Skeletal muscle tissue (tissue), 4 donors: ENCODE data around the gene HEXD. TPM values are rescaled to one million over a fixed set of nuclear protein-coding genes. Genes with fewer than 3 reads are reported as not detected.

Experiments
- H3K27ac ChIP-seq: one replicate; pipeline ENCODE4 v1.7.0; 2013; ENCODE audit warnings: mild to moderate bottlenecking, low read depth, low read length, inconsistent platforms
- H3K27me3 ChIP-seq, 3 donors: one replicate each; pipeline ENCODE4 v1.7.0; 2013; ENCODE audit warnings: low read length in 3 of 3; ENCODE audit not compliant: control insufficient read depth in 3 of 3, insufficient read depth in 3 of 3
- H3K36me3 ChIP-seq, 3 donors: one replicate each; pipeline ENCODE4 v1.7.0; 2013; ENCODE audit warnings: low read length in 3 of 3; ENCODE audit not compliant: control insufficient read depth in 3 of 3, insufficient read depth in 3 of 3
- H3K4me1 ChIP-seq, 3 donors: one replicate each; pipeline ENCODE4 v1.7.0; 2013; ENCODE audit warnings: low read length in 3 of 3, mild to moderate bottlenecking in 3 of 3; ENCODE audit not compliant: control insufficient read depth in 3 of 3, insufficient read depth in 3 of 3
- H3K4me3 ChIP-seq, 3 donors: one replicate each; pipeline ENCODE4 v1.7.0; 2013; ENCODE audit warnings: low read length in 3 of 3
- H3K9ac ChIP-seq, 3 donors: one replicate each; pipeline ENCODE4 v1.7.0; 2013; ENCODE audit warnings: low read length in 3 of 3, mild to moderate bottlenecking in 3 of 3, moderate library complexity in 2 of 3, low read depth in 1 of 3
- H3K9me3 ChIP-seq, 3 donors: one replicate each; pipeline ENCODE4 v1.7.0; 2013; ENCODE audit warnings: low read length in 3 of 3; ENCODE audit not compliant: control insufficient read depth in 3 of 3
- total RNA-seq: library from RNA; depleted of rRNA; stranded (reverse); fragments of >200 nt; gene quantifications from one replicate; pipeline ENCODE4 v1.2.3, GENCODE V29; 2014
- donor health status: Osteomylitis.

The HEXD gene
- total RNA-seq, 1 donor from 2014 or later: 11.5 TPM

GRCh38 chr17:82432017-82432416 lies 13.9 kb downstream of the HEXD start:
- Histone ChIP-seq H3K9me3 (no peaks in the 10 kb centered on the region), H3K36me3 (peaks cover 23 to 35% (median 31%) of the 10 kb centered on the region in 3 donors), H3K4me1 (no peaks in the 10 kb centered on the region), H3K27me3 (no peaks in the 10 kb centered on the region), H3K9ac (no peak overlapping the region), H3K27ac (no peak overlapping the region), H3K4me3 (no peak overlapping the region)

- Histone ChIP-seq H3K36me3 (peaks cover 29 to 45% (median 35%) of the 10 kb centered on the region in 3 donors), H3K9me3 (no peaks in the 10 kb centered on the region), H3K4me1 (no peaks in the 10 kb centered on the region), H3K27me3 (no peaks in the 10 kb centered on the region), H3K27ac (no peak overlapping the region), H3K4me3 (no peak overlapping the region), H3K9ac (no peak overlapping the region)
These were observed 15.5 kb downstream of the HEXD start for GRCh38 chr17:82433560-82434215.

GRCh38 chr17:82434216-82434565 lies 16.0 kb downstream of the HEXD start:
- Histone ChIP-seq H3K9ac (no peak overlapping the region), H3K4me3 (no peak overlapping the region), H3K9me3 (no peaks in the 10 kb centered on the region), H3K27ac (no peak overlapping the region), H3K27me3 (no peaks in the 10 kb centered on the region), H3K36me3 (peaks cover 29 to 48% (median 35%) of the 10 kb centered on the region in 3 donors), H3K4me1 (no peaks in the 10 kb centered on the region)

GRCh38 chr17:82435103-82435502 lies 17.0 kb downstream of the HEXD start:
- Histone ChIP-seq H3K9ac (no peak overlapping the region), H3K4me1 (no peaks in the 10 kb centered on the region), H3K9me3 (no peaks in the 10 kb centered on the region), H3K27me3 (no peaks in the 10 kb centered on the region), H3K36me3 (peaks cover 20 to 41% (median 32%) of the 10 kb centered on the region in 3 donors), H3K27ac (no peak overlapping the region), H3K4me3 (no peak overlapping the region)

- Histone ChIP-seq H3K27ac (no peak overlapping the region), H3K4me3 (no peak overlapping the region), H3K27me3 (no peaks in the 10 kb centered on the region), H3K36me3 (peaks cover 20 to 39% (median 31%) of the 10 kb centered on the region in 3 donors), H3K9ac (no peak overlapping the region), H3K4me1 (no peaks in the 10 kb centered on the region), H3K9me3 (no peaks in the 10 kb centered on the region)
These were observed 17.7 kb downstream of the HEXD start for GRCh38 chr17:82435601-82436583.

- Histone ChIP-seq H3K4me3 (no peak overlapping the region), H3K4me1 (no peaks in the 10 kb centered on the region), H3K27me3 (no peaks in the 10 kb centered on the region), H3K36me3 (peaks cover 18 to 40% (median 29%) of the 10 kb centered on the region in 3 donors), H3K9me3 (no peaks in the 10 kb centered on the region), H3K27ac (no peak overlapping the region), H3K9ac (peak overlapping the region in 1 of 3 donors; percentile 25)
These were observed 18.6 kb downstream of the HEXD start for GRCh38 chr17:82436601-82437324.

GRCh38 chr17:82437325-82437668 lies 19.1 kb downstream of the HEXD start:
- H3K27ac ChIP-seq: no peak overlapping the region
- H3K36me3 ChIP-seq: peaks cover 18 to 41% (median 27%) of the 10 kb centered on the region in 3 donors
- H3K9me3 ChIP-seq: no peaks in the 10 kb centered on the region
- H3K9ac ChIP-seq: no peak overlapping the region
- no peak overlapping the region for H3K4me3 ChIP-seq
- H3K4me1 ChIP-seq: no peaks in the 10 kb centered on the region
- H3K27me3 ChIP-seq: no peaks in the 10 kb centered on the region

GRCh38 chr17:82438401-82439193 lies 20.4 kb downstream of the HEXD start:
- no peaks in the 10 kb centered on the region for H3K4me1 ChIP-seq
- H3K9me3 ChIP-seq: no peaks in the 10 kb centered on the region
- H3K27ac ChIP-seq: no peak overlapping the region
- peaks cover 14 to 50% (median 30%) of the 10 kb centered on the region in 3 donors for H3K36me3 ChIP-seq
- no peaks in the 10 kb centered on the region for H3K27me3 ChIP-seq
- no peak overlapping the region for H3K4me3 ChIP-seq
- no peak overlapping the region for H3K9ac ChIP-seq

- Histone ChIP-seq H3K36me3 (peaks cover 15 to 47% (median 27%) of the 10 kb centered on the region in 3 donors), H3K27ac (no peak overlapping the region), H3K4me1 (no peaks in the 10 kb centered on the region), H3K4me3 (no peak overlapping the region), H3K9ac (no peak overlapping the region), H3K9me3 (no peaks in the 10 kb centered on the region), H3K27me3 (no peaks in the 10 kb centered on the region)
These were observed 21.2 kb downstream of the HEXD start for GRCh38 chr17:82439194-82439828.
